ENCODE measurements around the gene DNAH6.

DNA sequence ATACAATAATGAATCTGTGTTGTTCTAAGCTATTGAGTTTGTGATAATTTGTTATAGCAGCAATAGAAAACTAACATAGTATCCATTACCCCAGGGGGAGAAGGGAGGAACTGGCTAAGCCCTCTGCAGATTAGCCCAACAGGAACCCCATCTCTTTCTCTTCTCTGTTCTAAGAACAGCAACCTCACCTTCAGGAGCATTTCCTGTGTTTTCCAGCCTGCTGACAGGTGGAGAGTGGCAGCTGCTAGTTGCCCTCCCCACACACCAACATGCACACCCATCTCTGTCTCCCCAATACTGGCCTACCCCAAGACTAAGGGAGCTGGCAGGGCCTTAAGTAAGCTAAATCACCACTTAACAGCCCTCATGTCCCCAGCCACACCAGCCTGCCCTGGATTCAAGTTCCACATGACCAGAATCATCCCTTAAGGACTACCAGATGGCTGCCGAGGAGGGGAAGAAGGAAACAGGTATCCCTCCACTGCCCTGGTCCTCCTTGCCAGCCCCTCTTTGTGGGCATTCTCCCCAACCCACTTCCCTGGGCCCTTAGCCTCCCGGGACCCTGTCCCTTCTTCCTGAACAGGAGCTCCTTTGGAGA, 311.8 kb downstream of the DNAH6 start:
- TF ChIP-seq, protein P1, sequence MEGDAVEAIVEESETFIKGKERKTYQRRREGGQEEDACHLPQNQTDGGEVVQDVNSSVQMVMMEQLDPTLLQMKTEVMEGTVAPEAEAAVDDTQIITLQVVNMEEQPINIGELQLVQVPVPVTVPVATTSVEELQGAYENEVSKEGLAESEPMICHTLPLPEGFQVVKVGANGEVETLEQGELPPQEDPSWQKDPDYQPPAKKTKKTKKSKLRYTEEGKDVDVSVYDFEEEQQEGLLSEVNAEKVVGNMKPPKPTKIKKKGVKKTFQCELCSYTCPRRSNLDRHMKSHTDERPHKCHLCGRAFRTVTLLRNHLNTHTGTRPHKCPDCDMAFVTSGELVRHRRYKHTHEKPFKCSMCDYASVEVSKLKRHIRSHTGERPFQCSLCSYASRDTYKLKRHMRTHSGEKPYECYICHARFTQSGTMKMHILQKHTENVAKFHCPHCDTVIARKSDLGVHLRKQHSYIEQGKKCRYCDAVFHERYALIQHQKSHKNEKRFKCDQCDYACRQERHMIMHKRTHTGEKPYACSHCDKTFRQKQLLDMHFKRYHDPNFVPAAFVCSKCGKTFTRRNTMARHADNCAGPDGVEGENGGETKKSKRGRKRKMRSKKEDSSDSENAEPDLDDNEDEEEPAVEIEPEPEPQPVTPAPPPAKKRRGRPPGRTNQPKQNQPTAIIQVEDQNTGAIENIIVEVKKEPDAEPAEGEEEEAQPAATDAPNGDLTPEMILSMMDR (IDR thresholded peaks at IDR 0.05): no peak
- TF ChIP-seq EP300 (IDR thresholded peaks at IDR 0.05) (no peak), POLR2AphosphoS5 (IDR thresholded peaks at IDR 0.05) (no peak)
